ENCODE data around the gene STX16. TPM values are rescaled to one million over a fixed set of nuclear protein-coding genes. Genes with fewer than 3 reads are reported as not detected.
A peak's percentile ranks its signal among the peaks of the same experiment; 100 is the strongest.

The STX16 gene
- total RNA-seq (2011; cell fraction: chromatin; rRNA removed; ENCODE audit: low replicate concordance), result 54.3 and 76.9 TPM in 2 replicates
- total RNA-seq (2011; cell fraction: nucleolus; rRNA removed), result 24.7 and 29.5 TPM in 2 replicates
- total RNA-seq (2011; cell fraction: nucleoplasm; rRNA removed), result 41.9 and 47.4 TPM in 2 replicates
- total RNA-seq (2014; rRNA removed) (11.9 and 14.7 TPM in 2 replicates), total RNA-seq (2014; rRNA removed; fragmentation: Illumina TruSeq; extraction: Trizol) (13.4 and 14.3 TPM in 2 replicates), total RNA-seq (2015; rRNA removed; fragmentation: Illumina TruSeq; extraction: Trizol) (11.2 and 12.0 TPM in 2 replicates), total RNA-seq (2021) (26.9 and 30.2 TPM in 2 replicates), polyA plus RNA-seq (2011; rRNA removed) (36.0 and 43.5 TPM in 2 replicates), polyA plus RNA-seq (2014; fragmentation: Illumina TruSeq; extraction: Trizol) (37.8 and 38.4 TPM in 2 replicates), polyA plus RNA-seq (2014; fragmentation: Nextera tagmentation; extraction: Ambion mirVana) (1 to 10 TPM; 4.4 to 4.9 TPM), polyA plus RNA-seq (2014; rRNA removed) (39.5 and 45.4 TPM in 2 replicates), polyA minus RNA-seq (2011; rRNA and poly(A)+ RNA removed) (38.4 and 46.9 TPM in 2 replicates), Bru-seq, nascent RNA (percentile 95 among the genes with signal in this experiment), BruChase-seq, experiment 1, labeled RNA remaining after a 2-hour chase (percentile 98 among the genes with signal in this experiment), BruChase-seq, experiment 2, labeled RNA remaining after a 6-hour chase (percentile 98 among the genes with signal in this experiment)
- polyA plus RNA-seq (2011; cell fraction: cytosol; rRNA removed), result 16.2 and 29.9 TPM in 2 replicates
- polyA plus RNA-seq (2011; cell fraction: nucleus; rRNA removed), result 46.7 and 52.7 TPM in 2 replicates
- polyA plus RNA-seq (2012), result 31.3 and 42.9 TPM in 2 replicates
- polyA minus RNA-seq (2011; cell fraction: cytosol; rRNA and poly(A)+ RNA removed), result 11.9 and 17.3 TPM in 2 replicates
- polyA minus RNA-seq (2011; cell fraction: nucleus; rRNA and poly(A)+ RNA removed), result 16.7 and 25.8 TPM in 2 replicates
- long read RNA-seq, experiment 1, full-length matches to known transcripts, result 27 of 40 reads
- long read RNA-seq, experiment 1, partial matches to known transcripts, result 9 of 40 reads
- long read RNA-seq, experiment 1, other reads (novel, unspliced or antisense), result 4 of 40 reads
- long read RNA-seq, experiment 2, partial matches to known transcripts, result 0 of 2 reads
- long read RNA-seq, experiment 2, other reads (novel, unspliced or antisense), result 2 of 2 reads
- long read RNA-seq, experiment 3, partial matches to known transcripts, result 2 of 5 reads
- long read RNA-seq, experiment 3, other reads (novel, unspliced or antisense), result 3 of 5 reads

- Histone ChIP-seq H3K9ac (ENCODE audit: insufficient read depth in 1 of 2, low read depth in 2 of 2, low read length in 2 of 2) (peak within 1 kb of the TSS; percentile 82 to 97), H3K36me3 (ENCODE audit: control insufficient read depth, insufficient read depth, low read length) (peaks cover 12% of the 10 kb centered on the region; the same call in 2 of the 3 replicates), H2AFZ (ENCODE audit: low read depth, low read length) (peak within 1 kb of the TSS; percentile 88), H3K79me2 (ENCODE audit: control insufficient read depth, insufficient read depth, low read length) (peaks cover 49% of the 10 kb centered on the region), H3K9me3 (replicated peaks; ENCODE audit: control insufficient read depth, insufficient read depth, low read depth, low read length) (no peaks in the 10 kb centered on the region), H3K27ac (ENCODE audit: extremely low read depth, low read depth, low read length) (peak within 1 kb of the TSS; percentile 91), H3K4me1 (replicated peaks in 1 of 2; ENCODE audit: control insufficient read depth in 2 of 2, insufficient read depth in 2 of 2, low read length in 2 of 2) (peaks cover 10 to 20% of the 10 kb centered on the region in 2 experiments; a peak in 4 of 5 replicates), H3K4me2 (ENCODE audit: insufficient read depth, low read length) (peak within 1 kb of the TSS; percentile 86), H4K20me1 (replicated peaks; ENCODE audit: control insufficient read depth, insufficient read depth, low read length) (no peaks in the 10 kb centered on the region), H3K4me3 (peak within 1 kb of the TSS; percentile 81), H3K9me1 (ENCODE audit: control insufficient read depth, insufficient read depth, low read length) (no peaks in the 10 kb centered on the region), H3K27me3 (ENCODE audit: control insufficient read depth in 2 of 2, insufficient read depth in 2 of 2, low read length in 2 of 2) (no peaks in the 10 kb centered on the region)
- DNase-seq (ENCODE audit: extremely low read depth in 1 of 4, low spot score in 3 of 4), result peak; percentile 92 to 96 (median 94)
- FAIRE-seq, result peak; percentile 15
- peak; percentile 91 for ATAC-seq
- WGBS (ENCODE audit: insufficient coverage, low coverage, missing lambda C conversion rate), result under 1% methylated on average over 34 of the region's 49 CpGs
- BruUV-seq (replicated peaks), result TSS peak; percentile 74
- POLR2A ChIA-PET, result interaction anchor here (0.6 to 1.8 kb wide), 13 partner anchors 9 to 574 kb away, joined by 3 to 16 read pairs (median 4); no protein-coding TSS in a partner anchor
- CTCF ChIA-PET (ENCODE audit: low intra/inter-chr PET ratio), result interaction anchor here (0.7 kb wide), 1 partner anchor 237 kb away, joined by 4 read pairs; no protein-coding TSS in a partner anchor
- in situ Hi-C loops (cut with MboI), result loop anchor here (10.0 kb wide), 1 partner anchor 194 kb away; no protein-coding TSS in a partner anchor
- intact Hi-C loops (cut with micrococcal nuclease), result loop anchor here (2.0 to 10.0 kb wide), 3 partner anchors 170 to 416 kb away; no protein-coding TSS in a partner anchor
- peak; percentile 80; the same call in 1 of the 2 replicates for TF ChIP-seq GATAD2A (IDR thresholded peaks at IDR 0.05)
- TF ChIP-seq, protein P1, sequence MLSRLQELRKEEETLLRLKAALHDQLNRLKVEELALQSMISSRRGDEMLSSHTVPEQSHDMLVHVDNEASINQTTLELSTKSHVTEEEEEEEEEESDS (CRISPR knock-in tag; IDR thresholded peaks at IDR 0.05), result no peak
- TF ChIP-seq CTBP1 (IDR thresholded peaks at IDR 0.05; ENCODE audit: borderline replicate concordance), result peak; percentile 97
- TF ChIP-seq SREBF1 (IDR thresholded peaks at IDR 0.05; ENCODE audit: borderline replicate concordance, low read depth, low read length), result peak; percentile 76; the same call in 1 of the 2 replicates
- TF ChIP-seq, protein P2, sequence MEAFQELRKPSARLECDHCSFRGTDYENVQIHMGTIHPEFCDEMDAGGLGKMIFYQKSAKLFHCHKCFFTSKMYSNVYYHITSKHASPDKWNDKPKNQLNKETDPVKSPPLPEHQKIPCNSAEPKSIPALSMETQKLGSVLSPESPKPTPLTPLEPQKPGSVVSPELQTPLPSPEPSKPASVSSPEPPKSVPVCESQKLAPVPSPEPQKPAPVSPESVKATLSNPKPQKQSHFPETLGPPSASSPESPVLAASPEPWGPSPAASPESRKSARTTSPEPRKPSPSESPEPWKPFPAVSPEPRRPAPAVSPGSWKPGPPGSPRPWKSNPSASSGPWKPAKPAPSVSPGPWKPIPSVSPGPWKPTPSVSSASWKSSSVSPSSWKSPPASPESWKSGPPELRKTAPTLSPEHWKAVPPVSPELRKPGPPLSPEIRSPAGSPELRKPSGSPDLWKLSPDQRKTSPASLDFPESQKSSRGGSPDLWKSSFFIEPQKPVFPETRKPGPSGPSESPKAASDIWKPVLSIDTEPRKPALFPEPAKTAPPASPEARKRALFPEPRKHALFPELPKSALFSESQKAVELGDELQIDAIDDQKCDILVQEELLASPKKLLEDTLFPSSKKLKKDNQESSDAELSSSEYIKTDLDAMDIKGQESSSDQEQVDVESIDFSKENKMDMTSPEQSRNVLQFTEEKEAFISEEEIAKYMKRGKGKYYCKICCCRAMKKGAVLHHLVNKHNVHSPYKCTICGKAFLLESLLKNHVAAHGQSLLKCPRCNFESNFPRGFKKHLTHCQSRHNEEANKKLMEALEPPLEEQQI (IDR thresholded peaks at IDR 0.05), result peak; percentile 86
- TF ChIP-seq BCL6 (CRISPR knock-in tag; IDR thresholded peaks at IDR 0.05), result no peak
- TF ChIP-seq ZNF124 (CRISPR knock-in tag; IDR thresholded peaks at IDR 0.05), result no peak
- TF ChIP-seq ELF2 (CRISPR knock-in tag; IDR thresholded peaks at IDR 0.05), result peak; percentile 94
- TF ChIP-seq, protein P3, sequence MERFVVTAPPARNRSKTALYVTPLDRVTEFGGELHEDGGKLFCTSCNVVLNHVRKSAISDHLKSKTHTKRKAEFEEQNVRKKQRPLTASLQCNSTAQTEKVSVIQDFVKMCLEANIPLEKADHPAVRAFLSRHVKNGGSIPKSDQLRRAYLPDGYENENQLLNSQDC (CRISPR knock-in tag; IDR thresholded peaks at IDR 0.05), result peak; percentile 87; the same call in 1 of the 2 replicates
- TF ChIP-seq ZNF830 (CRISPR knock-in tag; IDR thresholded peaks at IDR 0.05), result peak; percentile 79; the same call in 1 of the 2 replicates
- peak; percentile 75 for TF ChIP-seq SOX6 (IDR thresholded peaks at IDR 0.05)
- no peak for TF ChIP-seq TAL1 (IDR thresholded peaks at IDR 0.05)
- peak; percentile 73 for TF ChIP-seq MXD1 (CRISPR knock-in tag; IDR thresholded peaks at IDR 0.05; ENCODE audit: borderline replicate concordance, poor library complexity, severe bottlenecking)
These were observed at the start of gene STX16 for GRCh38 chr20:58650776-58651558. Gene STX16, plus strand, starts transcription at chr20:58651283. Its CDS starts 724 bp downstream, at chr20:58652007.
